ENCODE data around the gene ST7. TPM values are rescaled to one million over a fixed set of nuclear protein-coding genes. Genes with fewer than 3 reads are reported as not detected.

The ST7 gene
- total and polyA plus RNA-seq, 2 donors (not counting 1 experiment from before 2014, with no cell fraction given): 2.3 to 4.6 TPM

DNA sequence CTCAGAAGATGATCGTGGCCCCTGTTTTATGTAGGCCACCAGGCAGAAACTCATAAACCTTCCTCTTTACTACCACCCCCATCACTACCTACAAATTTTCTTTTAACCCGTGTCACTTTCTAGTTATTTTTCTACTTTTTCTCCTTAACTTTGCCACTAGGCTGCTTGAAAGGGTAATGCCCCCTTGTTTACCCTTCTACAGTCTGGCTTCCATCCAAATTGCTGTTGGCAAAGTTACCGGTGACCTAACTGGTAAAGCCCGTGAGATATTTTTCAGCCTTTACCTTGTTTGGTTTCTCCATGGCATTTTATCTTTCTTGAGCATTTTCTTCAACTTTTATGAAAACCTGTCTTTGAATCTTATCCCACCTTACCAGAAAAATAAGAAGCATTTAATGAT lies 216.6 kb downstream of the ST7 start:
- no peak overlapping the region for H3K27ac ChIP-seq (ENCODE audit: low read length in 2 of 2)
- H4K20me1 ChIP-seq (ENCODE audit: control insufficient read depth, insufficient read depth, low read length, poor library complexity, severe bottlenecking): no peaks in the 10 kb centered on the region
- no peak for DNase-seq
- no peak overlapping the region for H3K4me3 ChIP-seq (ENCODE audit: control extremely low read depth in 1 of 5, extremely low read depth in 1 of 5, insufficient read depth in 1 of 5, low read depth in 2 of 5, low read length in 4 of 5)
- H3K9me3 Mint-ChIP-seq (ENCODE audit: insufficient read depth): no peaks in the 10 kb centered on the region
- intact Hi-C loops (cut with micrococcal nuclease): no loop called here
- H3K9me3 ChIP-seq (ENCODE audit: control extremely low read depth in 1 of 3, control insufficient read depth in 2 of 3, insufficient read depth in 1 of 3, low read length in 2 of 3): no peaks in the 10 kb centered on the region
- H3K4me1 Mint-ChIP-seq: no peaks in the 10 kb centered on the region
- H3K36me3 ChIP-seq (replicated peaks in 1 of 2; ENCODE audit: control extremely low read depth in 1 of 2, control insufficient read depth in 1 of 2, extremely low read depth in 1 of 2, insufficient read depth in 2 of 2, low read length in 1 of 2): no peaks in the 10 kb centered on the region
- no peaks in the 10 kb centered on the region for H3K27me3 Mint-ChIP-seq
- H3K27me3 ChIP-seq (replicated peaks in 1 of 4; ENCODE audit: control extremely low read depth in 1 of 4, control insufficient read depth in 3 of 4, insufficient read depth in 4 of 4, low read length in 3 of 4): no peaks in the 10 kb centered on the region
- 100% methylated on average over 3 of the region's 4 CpGs for WGBS (ENCODE audit: insufficient coverage)
- no peak overlapping the region for H3K9ac ChIP-seq (ENCODE audit: low read length)
- CTCF ChIA-PET: no interaction called here
- ATAC-seq (ENCODE audit: low read depth): no peak
- H3K4me1 ChIP-seq (ENCODE audit: control insufficient read depth in 2 of 2, insufficient read depth in 2 of 2, low read length in 2 of 2): no peaks in the 10 kb centered on the region
- no peak overlapping the region for H3K4me3 Mint-ChIP-seq
- H2AFZ ChIP-seq (ENCODE audit: insufficient read depth, low read depth, low read length, poor library complexity, severe bottlenecking): no peak overlapping the region
- no peak for TF ChIP-seq EZH2 (IDR thresholded peaks at IDR 0.05; ENCODE audit: borderline replicate concordance, insufficient read depth, low read depth, low read length, poor library complexity, severe bottlenecking)
- TF ChIP-seq, protein P1, sequence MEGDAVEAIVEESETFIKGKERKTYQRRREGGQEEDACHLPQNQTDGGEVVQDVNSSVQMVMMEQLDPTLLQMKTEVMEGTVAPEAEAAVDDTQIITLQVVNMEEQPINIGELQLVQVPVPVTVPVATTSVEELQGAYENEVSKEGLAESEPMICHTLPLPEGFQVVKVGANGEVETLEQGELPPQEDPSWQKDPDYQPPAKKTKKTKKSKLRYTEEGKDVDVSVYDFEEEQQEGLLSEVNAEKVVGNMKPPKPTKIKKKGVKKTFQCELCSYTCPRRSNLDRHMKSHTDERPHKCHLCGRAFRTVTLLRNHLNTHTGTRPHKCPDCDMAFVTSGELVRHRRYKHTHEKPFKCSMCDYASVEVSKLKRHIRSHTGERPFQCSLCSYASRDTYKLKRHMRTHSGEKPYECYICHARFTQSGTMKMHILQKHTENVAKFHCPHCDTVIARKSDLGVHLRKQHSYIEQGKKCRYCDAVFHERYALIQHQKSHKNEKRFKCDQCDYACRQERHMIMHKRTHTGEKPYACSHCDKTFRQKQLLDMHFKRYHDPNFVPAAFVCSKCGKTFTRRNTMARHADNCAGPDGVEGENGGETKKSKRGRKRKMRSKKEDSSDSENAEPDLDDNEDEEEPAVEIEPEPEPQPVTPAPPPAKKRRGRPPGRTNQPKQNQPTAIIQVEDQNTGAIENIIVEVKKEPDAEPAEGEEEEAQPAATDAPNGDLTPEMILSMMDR (IDR thresholded peaks at IDR 0.05): no peak
- no peak overlapping the region for H3K4me2 ChIP-seq (replicated peaks; ENCODE audit: low read depth, low read length, poor library complexity, severe bottlenecking)
- no peaks in the 10 kb centered on the region for H3K79me2 ChIP-seq (ENCODE audit: control insufficient read depth, insufficient read depth, low read length)
- POLR2A ChIA-PET: no interaction called here
- H3K27ac Mint-ChIP-seq: no peak overlapping the region

DNA sequence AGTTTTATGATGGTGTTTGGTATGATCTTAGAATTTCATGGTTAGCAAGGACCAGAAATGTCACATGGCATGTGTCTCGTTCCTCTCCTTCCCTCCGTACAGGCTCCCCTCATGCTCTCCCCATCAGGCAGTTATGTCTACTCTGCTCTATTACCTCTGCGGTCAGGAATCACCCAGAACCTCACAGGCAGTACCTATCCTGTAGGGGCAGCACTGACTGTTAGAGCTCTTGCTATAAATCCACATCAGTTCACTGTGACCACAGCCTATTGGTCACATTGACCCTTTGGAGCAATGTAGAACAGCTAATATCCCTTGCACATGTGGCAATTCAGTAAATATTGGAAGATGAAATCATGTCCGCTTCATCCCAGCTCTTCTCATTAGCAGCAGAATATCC lies 217.8 kb downstream of the ST7 start:
- Histone ChIP-seq H3K27me3 (replicated peaks in 1 of 4; ENCODE audit: control extremely low read depth in 1 of 4, control insufficient read depth in 3 of 4, insufficient read depth in 4 of 4, low read length in 3 of 4) (no peaks in the 10 kb centered on the region), H3K4me1 (ENCODE audit: control insufficient read depth in 2 of 2, insufficient read depth in 2 of 2, low read length in 2 of 2) (no peaks in the 10 kb centered on the region), H3K27ac (ENCODE audit: low read length in 2 of 2) (no peak overlapping the region), H2AFZ (ENCODE audit: insufficient read depth, low read depth, low read length, poor library complexity, severe bottlenecking) (no peak overlapping the region), H3K4me2 (replicated peaks; ENCODE audit: low read depth, low read length, poor library complexity, severe bottlenecking) (no peak overlapping the region), H3K9ac (ENCODE audit: low read length) (no peak overlapping the region), H3K36me3 (replicated peaks in 1 of 2; ENCODE audit: control extremely low read depth in 1 of 2, control insufficient read depth in 1 of 2, extremely low read depth in 1 of 2, insufficient read depth in 2 of 2, low read length in 1 of 2) (no peaks in the 10 kb centered on the region), H3K4me3 (ENCODE audit: control extremely low read depth in 1 of 5, extremely low read depth in 1 of 5, insufficient read depth in 1 of 5, low read depth in 2 of 5, low read length in 4 of 5) (no peak overlapping the region), H3K9me3 (ENCODE audit: control extremely low read depth in 1 of 3, control insufficient read depth in 2 of 3, insufficient read depth in 1 of 3, low read length in 2 of 3) (no peaks in the 10 kb centered on the region), H3K79me2 (ENCODE audit: control insufficient read depth, insufficient read depth, low read length) (no peaks in the 10 kb centered on the region), H4K20me1 (ENCODE audit: control insufficient read depth, insufficient read depth, low read length, poor library complexity, severe bottlenecking) (no peaks in the 10 kb centered on the region)
- ATAC-seq (ENCODE audit: low read depth): no peak
- TF ChIP-seq, protein P1 (IDR thresholded peaks at IDR 0.05): no peak
- TF ChIP-seq EZH2 (IDR thresholded peaks at IDR 0.05; ENCODE audit: borderline replicate concordance, insufficient read depth, low read depth, low read length, poor library complexity, severe bottlenecking): no peak
- intact Hi-C loops (cut with micrococcal nuclease): no loop called here
- DNase-seq: no peak
- Mint-ChIP-seq H3K4me1 (no peaks in the 10 kb centered on the region), H3K27ac (no peak overlapping the region), H3K27me3 (no peaks in the 10 kb centered on the region), H3K9me3 (ENCODE audit: insufficient read depth) (no peaks in the 10 kb centered on the region), H3K4me3 (no peak overlapping the region)
- 100% methylated on average over 3 of the region's 4 CpGs for WGBS (ENCODE audit: insufficient coverage)
- ChIA-PET POLR2A (no interaction called here), CTCF (no interaction called here)
